SW480 (cell line): ENCODE data around the gene LACTBL1.

Experiments used
- DNase-seq: peaks from one replicate; pipeline ENCODE4 v3.0.0-alpha.2; 2016; ENCODE audit warnings: low spot score

The LACTBL1 gene

GRCh38 chr1:22913421-22914141 is 59.1 kb downstream of the LACTBL1 start:
- DNase-seq = no peak

- no peak for DNase-seq
Measured at GRCh38 chr1:22912311-22912710, 60.4 kb downstream of the LACTBL1 start.

- no peak for DNase-seq
Measured at GRCh38 chr1:22910986-22911651, 61.5 kb downstream of the LACTBL1 start.

- DNase-seq = no peak
Measured at GRCh38 chr1:22910286-22910685, 62.4 kb downstream of the LACTBL1 start.

GRCh38 chr1:22908880-22909426 is 63.7 kb downstream of the LACTBL1 start:
- DNase-seq = no peak

- no peak for DNase-seq
Measured at GRCh38 chr1:22907528-22907927, 65.1 kb downstream of the LACTBL1 start.

- no peak for DNase-seq
Measured at GRCh38 chr1:22906968-22907367, 65.7 kb downstream of the LACTBL1 start.

- DNase-seq = no peak
Measured at GRCh38 chr1:22903113-22903512, 69.6 kb downstream of the LACTBL1 start.
